GM21529 (cell line): ENCODE data around the gene THOC7.

Source experiments
- ATAC-seq: cut with Tn5 transposase; IDR thresholded peaks from one replicate; pipeline ENCODE4 v1.9.1; 2021; ENCODE audit not compliant: unreplicated experiment

Gene THOC7

DNA sequence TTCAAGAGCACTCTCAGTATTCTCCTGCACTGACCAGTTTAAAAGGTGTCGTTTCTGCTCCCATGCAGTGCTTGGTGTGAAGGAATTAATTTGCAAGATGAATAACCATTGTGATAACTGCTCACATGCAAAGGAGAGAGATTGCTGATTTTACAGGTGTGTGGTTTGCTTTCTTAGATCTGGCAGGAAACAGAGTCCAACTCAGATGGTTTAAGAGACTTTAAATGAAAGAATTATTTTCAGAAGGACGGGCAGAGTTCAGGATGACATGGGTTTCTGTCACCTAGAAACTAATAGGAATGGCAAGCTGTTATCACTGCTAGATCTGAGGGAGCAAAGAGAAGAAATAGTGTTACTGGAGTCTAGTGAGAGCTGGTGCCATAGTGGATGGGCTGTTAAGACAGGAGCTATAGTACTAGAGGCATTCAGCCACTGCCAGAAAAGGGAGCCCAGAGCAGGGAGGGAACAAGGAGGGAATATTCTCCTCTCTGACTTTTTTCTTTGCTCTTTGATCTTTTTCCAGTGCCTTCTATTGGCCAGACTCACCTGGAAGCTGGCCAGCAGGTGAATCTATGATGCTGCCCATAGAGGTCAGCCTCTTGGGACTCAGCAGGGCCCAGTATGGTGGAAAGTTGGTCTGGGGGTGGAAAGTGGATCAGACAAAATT, 14.9 kb upstream of the THOC7 start:
- ATAC-seq, result no peak

- ATAC-seq, result no peak
Observed at GRCh38 chr3:63877737-63878393, 14.3 kb upstream of the THOC7 start.

GRCh38 chr3:63876260-63876659, 12.7 kb upstream of the THOC7 start:
- no peak for ATAC-seq

DNA sequence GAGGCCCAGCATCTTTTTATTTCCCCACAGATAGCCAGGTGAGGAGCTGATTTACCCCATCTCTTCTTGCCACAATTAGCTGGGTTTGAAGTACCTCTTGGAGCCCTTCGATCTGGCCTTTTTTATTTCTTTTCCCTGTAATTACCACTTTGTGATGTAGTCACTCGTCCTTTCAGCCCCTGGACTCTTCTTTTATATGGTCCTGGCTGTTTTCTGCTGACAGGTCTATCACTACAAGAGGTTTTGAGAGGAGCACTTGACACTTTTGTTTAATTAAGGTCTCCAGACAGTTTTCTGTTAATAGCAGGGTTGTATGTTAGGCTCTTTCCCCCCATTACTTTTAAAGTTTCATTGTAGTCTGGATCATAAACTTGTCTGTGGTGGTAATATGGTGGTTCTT, 11.9 kb upstream of the THOC7 start:
- no peak for ATAC-seq

GRCh38 chr3:63874769-63875168, 11.2 kb upstream of the THOC7 start:
- no peak for ATAC-seq

DNA sequence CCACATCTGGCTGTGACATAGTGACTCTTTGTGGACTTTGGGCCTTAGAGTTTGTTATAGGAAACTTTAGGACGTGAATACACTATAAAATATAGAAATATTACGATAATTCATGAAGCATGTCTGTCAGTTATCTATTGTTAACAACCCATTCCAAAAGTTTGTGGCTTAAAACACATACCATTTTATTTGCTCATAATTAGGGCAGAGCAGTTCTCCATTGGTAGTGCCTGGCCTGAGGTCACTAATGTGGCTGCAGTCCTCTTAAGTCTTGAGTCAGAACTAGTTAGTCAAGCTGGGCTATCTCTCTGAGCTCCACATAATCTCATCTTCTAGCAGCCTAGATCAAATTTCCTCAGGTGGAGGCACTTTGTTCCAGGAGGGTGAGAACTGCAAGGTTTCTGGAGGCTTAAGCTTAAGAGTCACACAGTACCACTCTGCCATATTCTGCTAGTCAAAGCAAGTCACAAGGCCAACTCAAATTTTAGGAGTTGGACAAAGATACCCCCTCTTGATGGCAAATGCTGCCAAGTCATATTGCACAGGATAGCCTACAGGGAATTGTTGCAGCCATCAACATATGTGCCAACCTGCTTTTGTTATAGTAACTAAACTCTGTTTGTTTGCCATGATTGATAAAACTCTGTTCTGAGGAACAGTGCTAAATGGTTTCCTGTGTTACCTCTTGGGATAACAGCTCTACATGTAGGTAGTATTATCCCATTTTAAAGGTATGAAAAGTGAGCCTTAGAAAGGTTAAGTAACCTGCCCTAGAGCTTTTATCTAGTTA, 8.7 kb upstream of the THOC7 start:
- ATAC-seq, result no peak

DNA sequence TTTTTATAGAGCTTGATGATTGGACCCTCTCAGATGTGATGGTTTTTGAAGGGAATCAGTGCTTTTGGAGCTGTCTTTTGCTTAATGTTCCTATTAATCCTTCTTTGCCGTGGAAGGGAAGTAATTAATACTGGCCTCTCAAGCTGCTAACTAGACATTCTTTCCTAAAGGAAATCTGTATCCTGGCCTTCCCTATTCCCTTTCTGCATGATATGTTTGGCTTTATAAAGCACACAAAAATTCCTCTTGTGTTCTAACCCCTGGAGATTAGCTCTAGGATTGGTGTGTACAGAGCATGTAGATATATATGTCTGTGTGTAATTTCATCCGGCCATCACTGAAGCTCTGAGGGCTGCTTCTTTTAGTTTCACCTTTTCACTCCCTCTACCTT, 7.0 kb upstream of the THOC7 start:
- no peak for ATAC-seq

- ATAC-seq, result no peak
Observed at GRCh38 chr3:63869940-63870614, 6.5 kb upstream of the THOC7 start.

DNA sequence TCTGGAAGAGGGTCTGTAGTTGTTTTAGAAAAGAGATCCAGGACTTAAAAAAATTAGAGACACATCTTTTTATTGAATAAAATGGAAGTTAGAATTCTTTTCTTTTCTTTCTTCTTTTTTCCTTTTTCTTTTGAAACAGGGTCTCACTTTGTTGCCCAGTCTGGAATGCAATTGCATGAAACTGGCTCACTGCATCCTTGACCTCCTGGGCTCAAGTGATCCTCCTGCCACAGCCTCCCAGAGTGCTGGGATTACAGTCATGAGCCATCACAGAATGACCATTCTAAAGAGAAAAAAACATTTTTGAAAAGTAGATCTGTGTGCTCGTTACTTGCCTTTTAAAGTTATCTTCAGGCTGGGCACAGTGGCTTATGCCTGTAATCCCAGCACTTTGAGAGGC, 3.6 kb upstream of the THOC7 start:
- ATAC-seq, result no peak

DNA sequence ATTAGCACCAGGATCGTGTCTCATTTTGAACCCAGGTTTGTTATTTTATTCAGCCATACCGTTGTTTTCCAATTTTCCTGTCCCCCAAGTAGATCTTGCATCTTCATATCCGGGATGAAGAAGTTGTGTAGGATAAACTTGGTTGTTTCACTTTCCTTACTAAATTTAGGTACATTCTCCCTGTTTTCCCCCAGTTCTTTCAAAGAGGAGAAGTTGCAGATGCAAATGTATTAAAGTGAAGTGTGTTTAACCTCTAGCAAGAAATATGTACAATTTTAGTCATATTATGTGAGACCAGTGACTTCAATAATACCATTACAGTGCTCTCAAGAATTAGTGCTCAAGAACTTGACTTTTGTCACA, 1.3 kb upstream of the THOC7 start:
- no peak for ATAC-seq

GRCh38 chr3:63864008-63864964, 681 bp upstream of the THOC7 start:
- ATAC-seq, result peak; percentile 46

GRCh38 chr3:63862804-63863149, 828 bp downstream of the THOC7 start:
- ATAC-seq, result peak; percentile 5

DNA sequence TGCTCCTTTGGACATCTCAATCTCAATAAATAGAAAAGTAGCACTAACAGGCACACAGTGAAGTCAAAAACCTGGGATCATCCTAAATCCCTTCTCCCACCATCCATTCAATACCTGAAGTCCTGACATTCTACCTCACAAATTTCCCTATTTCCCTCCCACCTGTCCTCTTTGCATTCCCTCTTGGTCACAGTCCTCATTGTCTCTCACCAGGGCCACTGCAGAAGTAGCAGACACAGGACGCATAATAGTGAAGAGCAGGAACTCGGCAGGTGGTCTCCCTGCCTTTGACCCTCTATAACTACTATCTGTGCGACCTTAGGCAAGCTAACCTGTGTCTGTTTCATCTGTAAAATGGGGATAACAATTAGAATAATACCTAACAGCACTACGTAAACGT, 2.3 kb downstream of the THOC7 start:
- no peak for ATAC-seq

GRCh38 chr3:63860776-63861175, 2.8 kb downstream of the THOC7 start:
- no peak for ATAC-seq

- no peak for ATAC-seq
Observed at GRCh38 chr3:63857311-63857710, 6.3 kb downstream of the THOC7 start.

DNA sequence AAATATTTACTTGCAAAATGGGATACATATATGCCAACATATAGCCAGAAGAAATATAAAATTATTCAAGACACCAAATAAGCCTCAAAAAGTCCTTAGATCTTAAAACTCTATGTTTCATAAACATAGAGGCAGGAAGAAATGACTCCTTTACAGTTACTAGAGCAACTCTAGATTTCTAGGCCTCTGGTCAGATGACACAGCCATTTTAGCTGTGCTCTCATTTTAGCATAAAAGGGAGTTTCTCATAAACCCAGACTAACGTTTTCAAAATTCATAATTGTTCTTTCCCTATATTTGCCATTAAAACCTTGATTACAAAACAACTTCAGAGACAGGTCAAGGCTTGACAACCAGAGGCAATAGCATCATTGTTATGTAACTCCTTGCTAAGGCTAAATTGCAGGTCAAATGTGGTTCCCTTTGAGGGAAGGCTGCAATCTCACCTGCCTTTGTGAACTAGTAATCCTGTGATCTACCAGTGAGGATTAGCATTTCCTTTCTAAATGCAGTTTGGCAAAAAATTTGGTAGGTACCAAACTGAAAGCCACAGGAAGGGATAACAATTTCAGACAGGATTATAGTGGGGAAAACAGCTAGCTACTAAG, 8.2 kb downstream of the THOC7 start:
- ATAC-seq, result no peak

DNA sequence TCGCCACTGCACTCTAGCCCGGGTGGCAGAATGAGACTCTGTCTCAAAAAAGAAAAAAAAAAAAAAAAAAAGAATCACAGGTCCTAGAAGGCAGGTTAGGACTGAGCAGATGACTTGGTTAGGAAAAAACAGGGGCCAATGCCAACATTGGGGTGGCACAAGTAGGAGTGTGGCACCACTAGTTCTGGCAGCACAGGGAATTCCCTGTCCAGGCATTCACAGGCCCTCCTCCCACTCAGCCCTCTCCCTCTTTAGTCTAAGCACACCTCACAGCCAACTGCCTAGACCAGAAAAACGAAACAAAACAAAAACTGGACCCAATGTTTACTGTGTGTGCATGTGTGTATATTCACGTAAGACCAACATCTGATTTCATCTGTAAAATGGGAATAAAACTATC, 10.5 kb downstream of the THOC7 start:
- ATAC-seq, result no peak

DNA sequence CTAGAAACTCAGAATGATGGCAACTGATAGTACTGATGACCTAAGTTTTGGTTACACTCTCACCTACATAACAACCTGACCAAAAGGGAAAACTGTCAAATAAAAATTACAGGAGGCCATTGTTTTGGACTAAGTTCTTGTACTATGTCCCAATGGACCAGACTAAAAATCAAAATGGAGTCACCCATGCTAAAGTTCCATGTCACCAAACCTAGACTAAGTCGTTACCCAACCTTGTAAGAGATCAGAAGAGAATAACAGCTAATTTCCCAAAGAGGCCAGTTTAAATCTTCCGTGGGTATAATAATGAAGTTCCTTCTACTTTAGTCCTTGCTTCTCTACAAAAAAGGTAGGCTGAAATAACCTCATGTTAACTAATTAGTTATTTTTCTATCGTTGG, 12.3 kb downstream of the THOC7 start:
- no peak for ATAC-seq

DNA sequence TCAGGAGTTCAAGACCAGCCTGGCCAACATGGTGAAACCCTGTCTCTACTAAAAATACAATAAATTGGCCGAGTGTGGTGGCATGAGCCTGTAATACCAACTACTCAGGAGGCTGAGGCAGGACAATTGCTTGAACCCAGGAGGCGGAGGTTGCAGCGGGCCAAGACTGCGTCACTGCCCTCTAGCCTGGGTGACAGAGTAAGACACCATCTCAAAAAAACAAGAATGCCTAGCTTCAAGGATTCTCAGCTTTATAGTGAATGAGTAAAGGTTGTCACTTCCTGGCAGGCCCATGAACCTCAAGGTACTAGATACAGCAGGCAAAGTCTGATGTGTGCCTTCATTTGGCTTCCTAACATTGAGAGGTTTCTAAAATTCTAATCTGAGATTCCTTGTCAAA, 14.4 kb downstream of the THOC7 start:
- no peak for ATAC-seq

DNA sequence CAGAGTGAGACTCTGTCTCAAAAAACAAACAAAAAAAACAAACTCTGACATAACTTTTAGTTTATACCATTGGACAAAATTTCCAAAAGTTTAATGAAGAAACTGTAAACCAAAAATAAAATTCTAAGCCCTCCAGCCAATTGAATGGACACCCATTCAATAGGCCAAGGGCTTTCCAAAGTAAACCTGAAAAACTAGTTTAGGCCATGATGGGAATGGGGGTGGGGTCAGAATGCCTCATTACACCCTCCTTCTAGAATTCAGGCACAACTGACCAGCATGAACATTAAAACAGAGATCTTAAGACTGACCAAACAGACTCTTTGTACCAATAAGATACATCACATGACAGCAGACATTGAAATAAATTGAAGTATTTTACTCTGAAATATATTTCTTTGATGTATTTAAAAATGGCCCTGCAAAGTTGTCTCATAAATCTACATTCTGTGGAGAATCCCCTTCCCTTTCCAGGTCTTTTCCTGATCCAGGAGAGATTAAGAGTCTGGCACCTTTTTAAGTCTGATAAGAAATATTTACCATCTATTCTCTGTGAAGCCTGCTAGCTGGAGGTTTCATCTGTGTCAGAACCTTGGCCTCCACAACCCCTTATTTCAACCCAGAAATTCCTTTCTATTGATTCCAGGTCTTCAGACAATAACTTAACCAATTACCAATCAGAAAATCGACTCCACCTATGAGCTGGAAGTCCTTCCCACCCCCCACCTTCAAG, 15.7 kb downstream of the THOC7 start:
- no peak for ATAC-seq
